ENCODE data around the gene OGFOD3.

Gene OGFOD3

GRCh38 chr17:82411396-82412053 is 6.9 kb downstream of the OGFOD3 start:
- H3K4me2 ChIP-seq (ENCODE audit: low read length), result no peak overlapping the region
- H3K9me3 ChIP-seq (ENCODE audit: insufficient read depth, low read length), result no peaks in the 10 kb centered on the region
- no peaks in the 10 kb centered on the region for H3K27me3 ChIP-seq (ENCODE audit: low read depth, low read length)
- H3K4me1 ChIP-seq (ENCODE audit: low read length), result 0 out of 2 replicates have a peak, but pooled peaks cover 5% of the 10 kb centered on the region
- no peak overlapping the region for H2AFZ ChIP-seq (ENCODE audit: low read depth, low read length)
- H4K20me1 ChIP-seq (ENCODE audit: insufficient read depth, low read length), result peaks cover 10% of the 10 kb centered on the region
- no peak overlapping the region for H3K4me3 ChIP-seq (ENCODE audit: low read length)
- TF ChIP-seq CTCF (IDR thresholded peaks at IDR 0.05; ENCODE audit: low read depth, low read length) (no peak), EZH2phosphoT487 (IDR thresholded peaks at IDR 0.05; ENCODE audit: low read depth) (no peak)
- H3K79me2 ChIP-seq (ENCODE audit: low read length), result no peaks in the 10 kb centered on the region
- no peak overlapping the region for H3K9ac ChIP-seq (ENCODE audit: low read length)
- H3K27ac ChIP-seq (ENCODE audit: low read length), result no peak overlapping the region
- no peaks in the 10 kb centered on the region for H3K36me3 ChIP-seq (replicated peaks; ENCODE audit: low read depth, low read length)

- Histone ChIP-seq H3K27me3 (ENCODE audit: low read depth, low read length) (no peaks in the 10 kb centered on the region), H3K4me2 (ENCODE audit: low read length) (no peak overlapping the region), H3K9ac (ENCODE audit: low read length) (no peak overlapping the region), H4K20me1 (ENCODE audit: insufficient read depth, low read length) (peaks cover 4% of the 10 kb centered on the region), H3K27ac (ENCODE audit: low read length) (no peak overlapping the region), H3K4me1 (ENCODE audit: low read length) (0 out of 2 replicates have a peak, but pooled peaks cover 5% of the 10 kb centered on the region), H3K36me3 (replicated peaks; ENCODE audit: low read depth, low read length) (no peaks in the 10 kb centered on the region), H3K9me3 (ENCODE audit: insufficient read depth, low read length) (no peaks in the 10 kb centered on the region), H2AFZ (ENCODE audit: low read depth, low read length) (no peak overlapping the region), H3K79me2 (ENCODE audit: low read length) (no peaks in the 10 kb centered on the region), H3K4me3 (ENCODE audit: low read length) (no peak overlapping the region)
- TF ChIP-seq CTCF (IDR thresholded peaks at IDR 0.05; ENCODE audit: low read depth, low read length) (no peak), EZH2phosphoT487 (IDR thresholded peaks at IDR 0.05; ENCODE audit: low read depth) (no peak)
Observed at GRCh38 chr17:82410014-82410716, 8.2 kb downstream of the OGFOD3 start.

GRCh38 chr17:82408938-82409318 is 9.5 kb downstream of the OGFOD3 start:
- Histone ChIP-seq H3K36me3 (replicated peaks; ENCODE audit: low read depth, low read length) (peaks cover under 1% of the 10 kb centered on the region), H2AFZ (ENCODE audit: low read depth, low read length) (no peak overlapping the region), H4K20me1 (ENCODE audit: insufficient read depth, low read length) (no peaks in the 10 kb centered on the region), H3K79me2 (ENCODE audit: low read length) (no peaks in the 10 kb centered on the region), H3K9me3 (ENCODE audit: insufficient read depth, low read length) (no peaks in the 10 kb centered on the region), H3K4me2 (ENCODE audit: low read length) (no peak overlapping the region), H3K27me3 (ENCODE audit: low read depth, low read length) (no peaks in the 10 kb centered on the region), H3K4me1 (ENCODE audit: low read length) (0 out of 2 replicates have a peak, but pooled peaks cover 5% of the 10 kb centered on the region), H3K4me3 (ENCODE audit: low read length) (no peak overlapping the region), H3K27ac (ENCODE audit: low read length) (no peak overlapping the region), H3K9ac (ENCODE audit: low read length) (no peak overlapping the region)
- TF ChIP-seq EZH2phosphoT487 (IDR thresholded peaks at IDR 0.05; ENCODE audit: low read depth), result no peak
- TF ChIP-seq CTCF (IDR thresholded peaks at IDR 0.05; ENCODE audit: low read depth, low read length), result no peak

DNA sequence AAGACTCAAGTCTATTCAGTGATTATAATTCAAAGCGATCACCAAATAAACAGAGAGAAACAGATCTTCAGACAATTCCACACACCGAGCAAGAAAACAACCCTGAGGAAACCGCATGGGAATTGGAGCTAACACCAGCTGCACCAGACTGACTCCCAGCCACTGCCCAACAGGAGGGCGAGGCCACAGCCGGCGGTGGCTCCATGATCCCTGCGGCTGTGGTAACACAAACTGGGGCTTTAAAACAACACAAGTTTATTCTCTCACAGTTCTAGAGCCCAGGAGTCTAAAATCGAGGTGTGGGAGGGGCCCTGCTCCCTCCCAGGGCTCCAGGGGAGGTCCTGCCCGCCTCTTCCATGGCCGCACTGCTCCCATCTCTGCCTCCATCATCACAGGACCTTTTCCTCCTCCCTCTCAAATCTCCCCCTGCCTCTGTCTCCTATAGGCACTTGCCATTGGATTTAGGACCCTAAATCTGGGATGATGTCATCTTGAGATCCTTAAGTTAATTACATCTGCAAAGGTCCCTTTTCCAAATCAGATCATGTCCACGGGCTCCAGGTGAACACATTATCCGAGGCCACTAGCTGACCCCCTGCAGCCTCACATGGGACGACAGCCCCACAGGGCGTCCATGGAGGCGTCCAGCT is 10.0 kb downstream of the OGFOD3 start:
- Histone ChIP-seq H3K27ac (ENCODE audit: low read length) (no peak overlapping the region), H3K4me2 (ENCODE audit: low read length) (no peak overlapping the region), H2AFZ (ENCODE audit: low read depth, low read length) (no peak overlapping the region), H3K36me3 (replicated peaks; ENCODE audit: low read depth, low read length) (peaks cover 5% of the 10 kb centered on the region), H3K4me1 (ENCODE audit: low read length) (peaks cover 7% of the 10 kb centered on the region), H3K27me3 (ENCODE audit: low read depth, low read length) (no peaks in the 10 kb centered on the region), H3K9ac (ENCODE audit: low read length) (no peak overlapping the region), H3K79me2 (ENCODE audit: low read length) (no peaks in the 10 kb centered on the region), H4K20me1 (ENCODE audit: insufficient read depth, low read length) (no peaks in the 10 kb centered on the region), H3K4me3 (ENCODE audit: low read length) (no peak overlapping the region), H3K9me3 (ENCODE audit: insufficient read depth, low read length) (no peaks in the 10 kb centered on the region)
- TF ChIP-seq CTCF (IDR thresholded peaks at IDR 0.05; ENCODE audit: low read depth, low read length) (no peak), EZH2phosphoT487 (IDR thresholded peaks at IDR 0.05; ENCODE audit: low read depth) (no peak)
